ENCODE measurements around the gene HHIP.
"Not testable (repeated sequence)": the region's sequence is repeated elsewhere in the genome, so short reads cannot be mapped to it uniquely, and the experiment has no call there.

The HHIP gene

GRCh38 chr4:144757969-144758368 is 112.0 kb downstream of the HHIP start:
- Histone ChIP-seq H3K4me1 (no peaks in the 10 kb centered on the region), H3K9me3 (no peaks in the 10 kb centered on the region), H3K27me3 (no peaks in the 10 kb centered on the region), H3K4me3 (ENCODE audit: low read depth, low read length) (no peak overlapping the region), H3K36me3 (no peaks in the 10 kb centered on the region)
- TF ChIP-seq, protein P1, sequence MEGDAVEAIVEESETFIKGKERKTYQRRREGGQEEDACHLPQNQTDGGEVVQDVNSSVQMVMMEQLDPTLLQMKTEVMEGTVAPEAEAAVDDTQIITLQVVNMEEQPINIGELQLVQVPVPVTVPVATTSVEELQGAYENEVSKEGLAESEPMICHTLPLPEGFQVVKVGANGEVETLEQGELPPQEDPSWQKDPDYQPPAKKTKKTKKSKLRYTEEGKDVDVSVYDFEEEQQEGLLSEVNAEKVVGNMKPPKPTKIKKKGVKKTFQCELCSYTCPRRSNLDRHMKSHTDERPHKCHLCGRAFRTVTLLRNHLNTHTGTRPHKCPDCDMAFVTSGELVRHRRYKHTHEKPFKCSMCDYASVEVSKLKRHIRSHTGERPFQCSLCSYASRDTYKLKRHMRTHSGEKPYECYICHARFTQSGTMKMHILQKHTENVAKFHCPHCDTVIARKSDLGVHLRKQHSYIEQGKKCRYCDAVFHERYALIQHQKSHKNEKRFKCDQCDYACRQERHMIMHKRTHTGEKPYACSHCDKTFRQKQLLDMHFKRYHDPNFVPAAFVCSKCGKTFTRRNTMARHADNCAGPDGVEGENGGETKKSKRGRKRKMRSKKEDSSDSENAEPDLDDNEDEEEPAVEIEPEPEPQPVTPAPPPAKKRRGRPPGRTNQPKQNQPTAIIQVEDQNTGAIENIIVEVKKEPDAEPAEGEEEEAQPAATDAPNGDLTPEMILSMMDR (IDR thresholded peaks at IDR 0.05; ENCODE audit: low read depth, low read length), result no peak
- no peak for DNase-seq

- not testable (repeated sequence) for H3K27me3 ChIP-seq; H3K9me3 ChIP-seq; H3K4me1 ChIP-seq; H3K36me3 ChIP-seq; DNase-seq; H3K4me3 ChIP-seq (ENCODE audit: low read depth, low read length)
Observed at GRCh38 chr4:144768809-144769208, 122.9 kb downstream of the HHIP start.

DNA sequence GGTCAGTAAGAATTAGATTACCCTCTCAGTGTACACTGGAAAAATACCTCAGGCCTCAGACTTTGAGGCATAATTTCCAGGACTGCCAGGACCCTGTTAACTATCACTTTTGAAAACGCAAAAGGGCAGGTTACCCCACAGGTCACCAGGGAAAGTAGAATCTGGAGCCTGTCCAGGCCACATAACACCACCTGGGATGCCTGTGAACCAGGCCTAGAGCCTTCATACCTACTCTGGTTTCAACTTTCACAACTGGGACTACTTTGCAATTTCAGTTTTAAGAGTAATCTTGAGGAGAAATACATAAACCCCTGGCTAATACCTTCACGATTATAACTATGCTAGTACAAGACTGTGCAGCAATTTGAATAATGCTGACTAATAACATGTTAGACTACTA is 132.4 kb downstream of the HHIP start:
- Histone ChIP-seq H3K27me3 (no peaks in the 10 kb centered on the region), H3K9me3 (no peaks in the 10 kb centered on the region), H3K4me3 (ENCODE audit: low read depth, low read length) (no peak overlapping the region), H3K4me1 (no peaks in the 10 kb centered on the region), H3K36me3 (no peaks in the 10 kb centered on the region)
- TF ChIP-seq, protein P1 (IDR thresholded peaks at IDR 0.05; ENCODE audit: low read depth, low read length), result no peak
- DNase-seq, result no peak

GRCh38 chr4:144782345-144782744 is 136.4 kb downstream of the HHIP start:
- H3K4me1 ChIP-seq, result no peaks in the 10 kb centered on the region
- no peak for DNase-seq
- TF ChIP-seq, protein P1 (IDR thresholded peaks at IDR 0.05; ENCODE audit: low read depth, low read length), result no peak

DNA sequence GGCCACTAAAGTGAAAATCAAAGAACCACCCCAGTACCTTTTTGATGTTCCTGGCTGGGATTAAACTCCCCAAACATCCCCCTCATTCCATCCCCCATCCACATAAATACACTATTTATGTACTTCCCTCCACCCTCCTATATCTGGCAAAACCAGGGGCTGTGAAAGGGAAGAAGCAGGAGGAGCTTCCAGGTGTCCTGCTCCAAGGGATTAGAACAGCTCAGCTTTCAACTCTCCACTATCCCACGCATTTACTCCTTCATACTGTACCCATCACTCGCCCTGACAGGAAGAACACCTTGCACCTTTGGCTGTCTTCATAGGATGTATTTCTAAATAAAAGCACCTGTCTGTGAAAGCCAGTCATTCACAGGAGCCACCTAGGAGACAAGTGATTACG is 140.0 kb downstream of the HHIP start:
- no peaks in the 10 kb centered on the region for H3K36me3 ChIP-seq
- no peaks in the 10 kb centered on the region for H3K27me3 ChIP-seq
- TF ChIP-seq, protein P1 (IDR thresholded peaks at IDR 0.05; ENCODE audit: low read depth, low read length), result no peak
- no peaks in the 10 kb centered on the region for H3K4me1 ChIP-seq
- H3K4me3 ChIP-seq (ENCODE audit: low read depth, low read length), result no peak overlapping the region
- no peak for DNase-seq
- no peaks in the 10 kb centered on the region for H3K9me3 ChIP-seq

More at GRCh38 chr4:144782345-144782744, 136.4 kb downstream of the HHIP start:
- no peak overlapping the region for H3K4me3 ChIP-seq (ENCODE audit: low read depth, low read length)
- no peaks in the 10 kb centered on the region for H3K27me3 ChIP-seq
- H3K36me3 ChIP-seq, result no peaks in the 10 kb centered on the region
- H3K9me3 ChIP-seq, result no peaks in the 10 kb centered on the region

- TF ChIP-seq, protein P1 (IDR thresholded peaks at IDR 0.05; ENCODE audit: low read depth, low read length), result peak; percentile 58
- Histone ChIP-seq H3K4me3 (ENCODE audit: low read depth, low read length) (no peak overlapping the region), H3K36me3 (no peaks in the 10 kb centered on the region), H3K9me3 (no peaks in the 10 kb centered on the region), H3K4me1 (no peaks in the 10 kb centered on the region), H3K27me3 (no peaks in the 10 kb centered on the region)
- DNase-seq, result no peak
Observed at GRCh38 chr4:144787365-144788258, 141.7 kb downstream of the HHIP start.
